Stomach smooth muscle (tissue), 2 donors: ENCODE measurements around the gene HPN.
"Not testable (repeated sequence)": the region's sequence is repeated elsewhere in the genome, so short reads cannot be mapped to it uniquely, and the experiment has no call there.

Experiments used
- H3K27ac ChIP-seq: one replicate; pipeline ENCODE4 v1.7.0; 2013; ENCODE audit warnings: mild to moderate bottlenecking, low read length, inconsistent platforms
- H3K27me3 ChIP-seq, 2 donors: one replicate each; pipeline ENCODE4 v1.7.0; 2013; ENCODE audit warnings: low read length in 2 of 2; ENCODE audit not compliant: insufficient read depth in 2 of 2, control insufficient read depth in 1 of 2
- H3K36me3 ChIP-seq, 2 donors: one replicate each; pipeline ENCODE4 v1.7.0; 2013; ENCODE audit warnings: low read length in 2 of 2; ENCODE audit not compliant: control insufficient read depth in 2 of 2, insufficient read depth in 2 of 2
- H3K4me1 ChIP-seq: one replicate; pipeline ENCODE4 v1.7.0; 2013; ENCODE audit warnings: low read length; ENCODE audit not compliant: control insufficient read depth, insufficient read depth
- H3K4me3 ChIP-seq, 2 donors: one replicate each; pipeline ENCODE4 v1.7.0; 2013; ENCODE audit warnings: low read length in 2 of 2
- H3K9ac ChIP-seq, 2 donors: one replicate each; pipeline ENCODE4 v1.7.0; 2013; ENCODE audit warnings: low read length in 2 of 2, mild to moderate bottlenecking in 1 of 2
- H3K9me3 ChIP-seq, 2 donors: one replicate each; pipeline ENCODE4 v1.7.0; 2013; ENCODE audit warnings: low read length in 2 of 2; ENCODE audit not compliant: control insufficient read depth in 2 of 2
- donor health status: healthy.
- donor health status: Pancreatic carcinoma.

Gene HPN

GRCh38 chr19:35009424-35010415, 31.8 kb upstream of the HPN start:
- Histone ChIP-seq H3K36me3 (peaks cover 22 to 32% of the 10 kb centered on the region in 2 donors), H3K4me1 (peaks cover 21% of the 10 kb centered on the region), H3K27ac (peak overlapping the region; percentile 37), H3K4me3 (no peak overlapping the region), H3K27me3 (no peaks in the 10 kb centered on the region), H3K9ac (no peak overlapping the region), H3K9me3 (no peaks in the 10 kb centered on the region)

DNA sequence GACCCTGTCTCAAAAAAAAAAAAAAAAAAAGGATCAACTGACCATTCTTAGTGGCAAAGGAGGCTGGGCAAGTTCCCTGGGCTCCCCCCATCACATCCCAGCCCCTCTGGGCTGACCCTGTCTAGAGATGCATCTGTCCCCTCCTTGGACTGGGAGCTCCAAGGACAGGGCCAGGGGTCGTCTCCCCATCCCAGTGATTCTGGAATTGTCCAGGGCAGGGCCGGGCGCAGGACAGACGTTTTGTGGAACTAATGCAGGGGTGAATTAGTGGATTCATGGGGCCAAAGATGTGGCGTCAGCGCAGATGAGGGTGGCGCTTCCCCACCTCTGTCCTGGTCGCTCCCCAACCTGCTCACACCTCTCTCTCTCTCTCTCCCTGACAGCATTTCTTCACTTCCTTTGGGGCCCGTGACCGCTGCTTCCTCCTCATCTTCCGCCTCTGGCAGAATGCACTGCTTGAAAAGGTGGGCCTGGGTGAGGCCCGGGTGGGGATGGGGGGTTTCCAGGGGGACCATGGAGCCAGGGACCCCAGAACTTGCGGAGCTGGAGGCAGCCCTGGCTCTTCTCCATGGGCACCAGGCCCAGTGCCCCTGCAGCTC, 30.3 kb upstream of the HPN start:
- no peaks in the 10 kb centered on the region for H3K9me3 ChIP-seq
- H3K27me3 ChIP-seq: no peaks in the 10 kb centered on the region
- H3K4me1 ChIP-seq: peaks cover 19% of the 10 kb centered on the region
- peaks cover 26 to 43% of the 10 kb centered on the region in 2 donors for H3K36me3 ChIP-seq
- H3K4me3 ChIP-seq: no peak overlapping the region
- H3K27ac ChIP-seq: no peak overlapping the region
- no peak overlapping the region for H3K9ac ChIP-seq

GRCh38 chr19:35011737-35012682, 29.5 kb upstream of the HPN start:
- H3K4me3 ChIP-seq: no peak overlapping the region
- H3K27ac ChIP-seq: no peak overlapping the region
- H3K27me3 ChIP-seq: no peaks in the 10 kb centered on the region
- no peaks in the 10 kb centered on the region for H3K9me3 ChIP-seq
- H3K4me1 ChIP-seq: peaks cover 19% of the 10 kb centered on the region
- H3K36me3 ChIP-seq: peaks cover 26 to 42% of the 10 kb centered on the region in 2 donors
- peak overlapping the region in 1 of 2 donors; percentile 15 for H3K9ac ChIP-seq

- Histone ChIP-seq H3K9me3 (no peaks in the 10 kb centered on the region), H3K4me3 (no peak overlapping the region), H3K36me3 (peaks cover 32 to 48% of the 10 kb centered on the region in 2 donors), H3K27me3 (no peaks in the 10 kb centered on the region), H3K4me1 (peaks cover 19% of the 10 kb centered on the region), H3K9ac (peak overlapping the region in 1 of 2 donors; percentile 21), H3K27ac (peak overlapping the region; percentile 11)
Observed at GRCh38 chr19:35013041-35013819, 28.3 kb upstream of the HPN start.

DNA sequence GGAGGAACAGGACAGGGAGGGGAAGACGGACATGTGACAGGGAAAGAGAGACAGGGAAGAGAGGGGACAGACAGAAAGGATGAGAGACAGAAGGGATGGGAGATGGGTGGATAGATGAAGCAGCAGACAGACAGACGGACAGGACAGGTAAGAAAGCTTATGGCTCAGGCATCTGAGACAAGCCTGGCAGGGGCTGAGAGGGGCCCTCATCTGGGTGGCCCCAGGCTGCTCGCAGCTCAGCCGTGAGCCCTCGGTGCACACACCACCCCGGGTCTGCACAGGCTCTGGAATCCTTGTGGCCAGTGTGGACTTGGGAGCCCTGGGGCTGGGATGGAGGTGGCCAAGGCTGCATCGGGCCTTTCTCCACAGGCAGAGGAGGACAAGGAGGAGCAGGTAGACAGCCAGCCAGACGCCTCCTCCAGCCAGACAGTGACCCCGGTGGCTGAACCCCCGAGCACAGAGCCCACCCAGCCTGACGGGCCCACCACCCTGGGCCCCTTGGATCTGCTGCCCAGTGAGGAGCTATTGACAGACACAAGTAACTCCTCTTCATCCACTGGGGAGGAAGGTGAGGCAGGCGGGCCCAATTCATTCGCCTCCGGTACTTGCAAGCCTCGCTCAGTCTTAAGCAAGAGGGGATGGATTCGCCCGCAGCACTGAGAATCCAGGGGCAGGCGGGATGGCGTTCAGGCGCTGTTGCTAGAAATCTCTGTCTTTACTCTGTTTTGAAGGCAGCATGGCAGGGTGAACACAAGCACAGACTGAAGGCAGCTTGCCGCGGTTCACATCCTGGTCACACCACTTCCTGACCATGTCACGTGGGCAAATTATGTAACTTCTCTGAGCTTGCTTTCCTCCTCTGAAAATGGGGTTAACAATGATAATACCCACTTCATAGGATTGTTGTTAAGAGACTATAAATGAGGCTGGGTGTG, 27.4 kb upstream of the HPN start:
- H3K27me3 ChIP-seq: no peaks in the 10 kb centered on the region
- no peaks in the 10 kb centered on the region for H3K9me3 ChIP-seq
- H3K9ac ChIP-seq: peak overlapping the region in 1 of 2 donors; percentile 21
- no peak overlapping the region for H3K4me3 ChIP-seq
- no peak overlapping the region for H3K27ac ChIP-seq
- peaks cover 38 to 57% of the 10 kb centered on the region in 2 donors for H3K36me3 ChIP-seq
- peaks cover 19% of the 10 kb centered on the region for H3K4me1 ChIP-seq

- H3K9me3 ChIP-seq, H3K4me3 ChIP-seq, H3K9ac ChIP-seq, H3K27ac ChIP-seq, H3K27me3 ChIP-seq: not testable (repeated sequence)
- peaks cover 19% of the 10 kb centered on the region for H3K4me1 ChIP-seq
- peaks cover 42 to 59% of the 10 kb centered on the region in 2 donors for H3K36me3 ChIP-seq
Observed at GRCh38 chr19:35014774-35015173, 26.7 kb upstream of the HPN start.

DNA sequence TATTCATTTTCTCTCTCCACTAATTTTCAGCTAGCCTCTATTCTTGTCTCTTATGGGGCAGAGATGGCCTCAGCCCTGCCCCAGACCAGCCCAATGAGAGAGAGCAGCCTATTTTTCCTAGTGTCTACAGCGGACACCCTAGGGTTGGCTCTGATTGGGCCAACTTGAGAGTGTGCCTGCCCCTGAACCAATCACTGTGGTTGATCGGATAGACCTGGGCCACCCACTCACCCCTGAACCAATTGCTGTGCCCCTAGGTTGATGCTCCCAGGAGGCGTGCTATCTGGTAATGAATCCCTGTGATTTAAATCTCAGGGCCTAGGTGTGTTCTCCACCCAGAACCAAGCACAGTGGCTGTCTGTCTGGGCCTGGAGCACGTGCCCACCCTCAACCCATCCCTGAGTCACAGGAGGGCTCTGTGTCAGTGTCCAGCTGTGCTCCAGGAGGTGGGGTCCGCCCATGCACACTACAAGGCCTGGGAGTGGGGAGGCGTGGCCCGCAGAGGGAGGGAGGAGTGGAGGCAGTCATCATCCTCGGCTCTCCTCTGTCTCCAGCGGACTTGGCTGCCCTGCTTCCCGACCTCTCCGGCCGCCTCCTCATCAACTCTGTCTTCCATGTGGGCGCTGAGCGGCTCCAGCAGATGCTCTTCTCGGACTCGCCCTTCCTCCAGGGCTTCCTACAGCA, 26.1 kb upstream of the HPN start:
- Histone ChIP-seq H3K4me3 (no peak overlapping the region), H3K36me3 (peaks cover 43 to 55% of the 10 kb centered on the region in 2 donors), H3K27me3 (no peaks in the 10 kb centered on the region), H3K27ac (no peak overlapping the region), H3K4me1 (peaks cover 19% of the 10 kb centered on the region), H3K9me3 (no peaks in the 10 kb centered on the region), H3K9ac (no peak overlapping the region)

DNA sequence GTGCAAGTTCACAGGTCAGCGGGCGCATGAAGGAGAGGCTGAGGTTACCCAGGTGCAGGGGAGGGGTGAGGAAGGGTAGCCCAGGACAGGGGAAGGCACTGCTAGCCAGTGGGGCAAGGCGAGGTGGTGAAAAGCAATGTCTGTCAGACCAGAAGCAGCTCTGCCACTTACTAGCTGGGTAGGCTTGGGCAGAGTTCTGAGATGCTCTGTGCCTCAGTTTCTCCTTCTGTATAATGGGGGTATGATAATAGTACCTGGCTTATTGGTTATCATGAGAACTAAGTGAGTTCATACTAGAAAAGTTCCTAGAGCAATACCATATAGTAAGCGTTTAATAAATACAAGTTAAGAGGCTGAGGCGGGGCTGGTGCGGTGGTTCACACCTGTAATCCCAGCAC, 25.6 kb upstream of the HPN start:
- Histone ChIP-seq H3K4me3 (no peak overlapping the region), H3K27me3 (no peaks in the 10 kb centered on the region)

DNA sequence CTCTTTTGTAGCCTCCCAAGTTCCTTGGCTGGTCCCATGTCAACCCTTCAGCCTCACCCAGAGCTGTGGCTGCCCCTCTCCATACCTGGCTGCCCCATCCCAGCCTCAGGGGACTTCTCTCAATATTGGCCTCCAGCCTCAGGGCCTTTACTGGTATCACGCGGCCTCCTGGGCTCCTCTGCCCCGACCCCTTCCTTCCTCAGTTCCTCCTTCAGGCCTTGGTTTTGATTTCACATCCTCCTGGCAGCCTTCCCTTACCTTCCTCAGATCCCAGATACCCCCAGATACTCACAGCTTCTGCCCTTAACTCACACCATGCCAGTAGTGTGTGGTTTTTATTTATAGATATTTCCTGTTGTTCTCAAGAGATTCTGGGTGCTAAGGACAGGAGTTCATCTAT, 24.0 kb upstream of the HPN start:
- H3K9ac ChIP-seq: no peak overlapping the region
- H3K4me1 ChIP-seq: peaks cover 14% of the 10 kb centered on the region
- H3K4me3 ChIP-seq: no peak overlapping the region
- H3K9me3 ChIP-seq: no peaks in the 10 kb centered on the region
- no peak overlapping the region for H3K27ac ChIP-seq
- H3K27me3 ChIP-seq: no peaks in the 10 kb centered on the region
- H3K36me3 ChIP-seq: peaks cover 47 to 67% of the 10 kb centered on the region in 2 donors

More for the DNA sequence above, 25.6 kb upstream of the HPN start:
- Histone ChIP-seq H3K27ac (no peak overlapping the region), H3K9ac (no peak overlapping the region), H3K9me3 (no peaks in the 10 kb centered on the region), H3K4me1 (peaks cover 19% of the 10 kb centered on the region), H3K36me3 (peaks cover 44 to 58% of the 10 kb centered on the region in 2 donors)
